Hindlimb muscle (tissue), 1 donor: ENCODE measurements around the gene HCK. TPM values are rescaled to one million over a fixed set of nuclear protein-coding genes. Genes with fewer than 3 reads are reported as not detected.

Source experiments
- DNase-seq: peaks from one replicate; pipeline ENCODE4 v3.0.0-alpha.2; 2013
- polyA plus RNA-seq: library from polyadenylated mRNA; unstranded; fragments of 120-200 nt; gene quantifications from one replicate; pipeline ENCODE4 v1.2.1, GENCODE V29; 2013; ENCODE audit not compliant: insufficient read length

HCK gene
- polyA plus RNA-seq, result 5.0 TPM

DNA sequence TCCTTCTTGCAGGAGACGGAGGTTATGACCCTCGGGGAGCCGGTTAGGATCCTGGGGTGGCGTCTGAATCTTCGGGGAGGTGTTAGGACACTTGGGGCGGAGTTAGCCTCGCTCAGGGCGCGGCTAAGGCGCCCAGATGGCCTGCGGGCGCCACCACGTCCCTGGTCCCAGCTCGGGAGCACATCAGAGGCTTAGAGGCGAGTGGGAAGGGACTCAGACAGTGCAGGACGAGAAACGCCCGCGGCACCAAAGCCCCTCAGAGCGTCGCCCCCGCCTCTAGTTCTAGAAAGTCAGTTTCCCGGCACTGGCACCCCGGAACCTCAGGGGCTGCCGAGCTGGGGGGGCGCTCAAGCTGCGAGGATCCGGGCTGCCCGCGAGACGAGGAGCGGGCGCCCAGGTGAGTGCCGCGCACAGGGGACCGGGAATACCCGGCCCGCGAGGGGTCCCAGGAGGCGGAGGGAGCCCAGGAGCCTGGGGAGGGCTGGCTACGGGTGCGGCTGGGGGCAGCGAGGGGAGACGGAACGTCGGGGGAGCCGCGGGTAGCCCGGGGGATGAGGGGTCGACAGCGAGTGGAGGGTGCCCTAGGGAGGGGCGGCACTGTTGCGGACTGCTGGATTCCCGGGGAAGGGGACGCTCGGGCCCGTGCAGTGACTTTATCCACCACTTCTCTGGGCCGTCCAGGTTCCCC lies at the start of gene HCK:
Gene HCK, plus strand, starts transcription at position 153 of the 688 bp plus-strand sequence.
- no peak for DNase-seq

DNA sequence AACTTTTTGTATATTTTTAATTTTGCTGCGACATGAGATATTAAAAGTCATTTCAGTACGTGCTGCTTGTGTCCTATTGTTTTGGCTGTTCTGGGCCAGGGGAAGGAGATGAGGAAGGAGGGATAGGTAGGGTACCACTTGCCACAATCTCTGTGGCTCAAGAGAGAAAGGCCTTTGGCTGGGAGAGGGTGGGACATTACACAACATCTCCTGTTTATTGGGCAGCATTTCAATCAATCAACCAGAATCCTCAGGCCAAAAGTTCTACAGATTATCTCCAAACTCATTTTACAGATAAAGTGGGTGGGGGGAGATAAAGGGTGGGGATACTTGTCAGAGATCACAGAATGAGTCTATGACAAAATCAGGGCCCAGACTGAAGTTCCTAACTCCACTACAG lies 48.7 kb upstream of the HCK start:
- DNase-seq, result no peak

GRCh38 chr20:32004963-32005362 lies 47.1 kb upstream of the HCK start:
- DNase-seq, result no peak

- DNase-seq, result no peak
Measured at GRCh38 chr20:32006053-32006452, 46.0 kb upstream of the HCK start.

DNA sequence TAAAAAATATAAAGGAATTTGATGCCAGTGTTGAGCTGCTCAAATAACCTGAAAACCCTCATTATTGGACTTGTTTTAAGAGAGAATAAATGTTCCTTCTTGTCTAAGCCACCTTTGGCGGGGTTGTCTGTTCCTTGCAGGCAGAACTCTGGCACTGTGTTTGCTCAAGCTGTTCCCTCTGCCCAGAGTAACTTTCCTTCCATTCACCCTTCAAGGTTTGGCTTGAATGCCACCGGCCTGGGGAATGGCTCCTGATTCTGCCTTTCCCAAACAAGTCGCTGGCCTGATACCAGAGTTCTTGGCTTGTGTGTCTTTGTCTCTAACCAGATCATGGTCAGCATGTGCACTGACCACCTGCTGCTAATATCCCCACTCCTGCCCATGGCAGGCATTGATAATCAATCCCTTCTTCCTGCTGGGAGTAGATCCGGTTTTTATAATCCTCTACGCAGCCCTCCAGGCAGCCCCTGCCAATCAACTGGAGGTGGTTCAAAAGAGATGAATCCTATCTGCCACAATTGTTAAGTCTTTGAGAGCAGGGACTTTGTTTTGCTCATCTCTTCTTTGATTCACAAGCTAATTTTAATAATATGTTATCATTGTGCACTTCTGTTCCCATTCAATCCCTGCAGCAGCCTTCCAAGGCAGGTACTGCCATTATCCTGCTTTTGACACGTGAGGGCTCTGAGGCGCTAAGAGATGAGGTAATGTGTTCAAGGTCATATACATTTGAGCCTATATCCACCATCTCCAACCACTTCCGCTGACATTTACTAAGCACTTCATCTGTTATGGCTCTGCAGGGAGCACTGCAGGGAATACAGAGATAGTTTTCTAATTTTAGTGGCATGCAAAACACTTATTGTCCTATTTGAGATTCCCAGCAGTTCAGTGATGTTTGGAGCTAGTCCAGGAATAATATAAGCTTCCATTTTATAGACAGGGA lies 44.9 kb upstream of the HCK start:
- no peak for DNase-seq

DNA sequence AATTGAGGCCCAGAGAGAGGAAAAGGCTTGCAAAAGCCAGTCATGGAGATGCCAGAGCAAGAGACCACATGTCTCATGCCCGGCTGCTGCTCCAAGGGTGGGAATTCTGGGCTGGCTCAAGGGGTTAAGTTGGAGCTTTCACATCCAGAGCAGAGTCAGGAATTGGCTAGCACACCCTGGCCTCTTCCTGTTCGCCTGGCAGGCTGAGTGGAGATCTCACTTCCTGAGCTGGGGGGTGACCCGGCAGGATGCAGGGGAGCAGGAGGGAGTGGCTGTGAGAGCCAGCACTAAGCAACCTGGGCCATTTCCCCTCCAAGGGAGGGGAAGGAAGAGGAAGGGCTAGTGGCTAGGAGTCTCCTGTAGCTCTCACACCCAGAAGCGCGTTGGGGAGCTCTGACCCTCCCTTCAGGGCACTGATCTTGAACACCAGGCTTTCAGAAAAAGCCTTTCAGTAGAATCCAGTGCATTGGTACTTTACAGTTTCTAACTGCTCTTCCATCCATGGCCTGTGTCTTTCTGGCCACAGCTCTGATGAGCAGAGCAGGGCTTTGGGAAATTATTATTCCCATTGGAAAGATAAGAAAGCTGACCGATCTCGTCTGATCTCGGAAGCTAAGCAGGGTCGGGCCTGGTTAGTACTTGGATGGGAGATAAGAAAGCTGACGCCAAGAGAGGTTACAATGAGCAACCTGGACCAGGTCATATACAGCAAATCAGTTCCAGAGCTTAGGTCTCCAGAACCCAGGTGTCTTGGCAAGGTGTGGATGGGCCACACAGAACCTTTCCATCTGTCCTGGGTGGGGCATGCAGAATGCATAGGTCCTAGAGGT lies 44.0 kb upstream of the HCK start:
- no peak for DNase-seq

GRCh38 chr20:32009564-32009963 lies 42.5 kb upstream of the HCK start:
- DNase-seq, result no peak

DNA sequence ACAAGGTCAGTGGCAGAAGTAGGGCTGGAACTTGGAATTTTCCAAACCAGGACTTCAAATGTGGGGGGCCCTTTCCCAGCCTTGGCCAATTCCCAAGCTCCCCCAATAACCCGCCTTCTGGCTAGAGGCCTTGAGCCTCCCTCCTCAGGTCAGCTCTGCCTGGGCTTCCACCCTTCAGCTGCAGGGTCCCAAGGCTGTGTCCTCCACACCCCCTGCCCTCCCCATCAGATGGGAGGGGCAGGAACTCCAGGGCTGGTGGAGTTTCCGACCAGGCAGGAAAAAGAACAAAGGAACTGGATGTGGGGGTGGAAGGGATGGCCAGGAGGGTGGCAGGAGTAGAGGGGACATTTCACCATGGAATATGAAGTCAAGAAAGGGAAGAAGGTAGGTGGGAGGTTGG lies 41.9 kb upstream of the HCK start, which contains the start of gene CCM2L:
Gene CCM2L, plus strand, starts transcription at position 338 of the 400 bp plus-strand sequence. Its CDS starts 17 bp downstream, at position 355.
- no peak for DNase-seq

DNA sequence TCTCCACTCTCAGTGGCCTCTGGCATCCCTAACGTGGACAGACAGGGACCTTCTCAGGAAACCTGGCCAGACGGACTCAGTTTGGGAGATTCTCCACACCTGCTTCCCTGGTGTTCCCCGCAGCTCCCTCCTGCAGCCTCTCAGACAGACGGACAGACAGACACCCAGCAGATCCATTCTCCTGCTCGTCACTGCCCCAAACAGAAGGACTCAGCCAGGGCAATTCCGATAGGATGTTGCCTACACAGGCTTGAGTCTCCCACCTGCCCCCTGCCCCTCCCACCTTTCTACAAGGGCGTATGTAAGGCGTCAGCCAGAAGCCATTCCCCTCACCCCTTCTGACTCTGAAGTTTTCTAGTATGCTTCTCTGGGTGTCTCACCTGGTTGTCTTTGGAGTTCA lies 41.4 kb upstream of the HCK start:
- DNase-seq, result no peak

GRCh38 chr20:32012159-32012688 lies 39.8 kb upstream of the HCK start:
- no peak for DNase-seq

GRCh38 chr20:32013326-32013725 lies 38.7 kb upstream of the HCK start:
- DNase-seq, result no peak

DNA sequence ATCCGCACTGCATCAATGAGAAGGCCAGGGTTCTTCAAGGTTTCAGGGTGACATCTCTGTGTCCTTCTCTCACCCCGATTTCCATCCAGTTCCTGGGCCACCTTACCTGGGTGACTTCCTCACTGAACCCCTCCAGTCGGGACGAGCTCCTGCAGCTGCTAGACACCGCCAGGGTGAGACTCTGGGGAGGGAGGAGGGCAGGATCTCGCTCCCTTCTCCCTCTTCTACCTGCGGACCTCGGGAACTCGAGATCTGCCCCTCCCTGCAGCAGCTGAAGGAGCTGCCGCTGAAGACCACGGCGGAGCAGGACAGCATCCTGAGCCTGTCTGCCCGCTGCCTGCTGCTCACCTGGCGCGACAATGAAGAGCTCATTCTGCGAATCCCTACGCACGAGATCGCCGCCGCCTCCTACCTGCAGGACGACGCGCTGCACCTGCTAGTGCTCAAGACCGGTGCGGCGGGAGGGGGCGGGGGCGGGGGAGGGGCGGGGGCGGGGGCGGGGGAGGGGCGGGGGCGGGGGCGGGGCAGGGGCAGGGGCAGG lies 34.3 kb upstream of the HCK start:
- DNase-seq, result no peak

DNA sequence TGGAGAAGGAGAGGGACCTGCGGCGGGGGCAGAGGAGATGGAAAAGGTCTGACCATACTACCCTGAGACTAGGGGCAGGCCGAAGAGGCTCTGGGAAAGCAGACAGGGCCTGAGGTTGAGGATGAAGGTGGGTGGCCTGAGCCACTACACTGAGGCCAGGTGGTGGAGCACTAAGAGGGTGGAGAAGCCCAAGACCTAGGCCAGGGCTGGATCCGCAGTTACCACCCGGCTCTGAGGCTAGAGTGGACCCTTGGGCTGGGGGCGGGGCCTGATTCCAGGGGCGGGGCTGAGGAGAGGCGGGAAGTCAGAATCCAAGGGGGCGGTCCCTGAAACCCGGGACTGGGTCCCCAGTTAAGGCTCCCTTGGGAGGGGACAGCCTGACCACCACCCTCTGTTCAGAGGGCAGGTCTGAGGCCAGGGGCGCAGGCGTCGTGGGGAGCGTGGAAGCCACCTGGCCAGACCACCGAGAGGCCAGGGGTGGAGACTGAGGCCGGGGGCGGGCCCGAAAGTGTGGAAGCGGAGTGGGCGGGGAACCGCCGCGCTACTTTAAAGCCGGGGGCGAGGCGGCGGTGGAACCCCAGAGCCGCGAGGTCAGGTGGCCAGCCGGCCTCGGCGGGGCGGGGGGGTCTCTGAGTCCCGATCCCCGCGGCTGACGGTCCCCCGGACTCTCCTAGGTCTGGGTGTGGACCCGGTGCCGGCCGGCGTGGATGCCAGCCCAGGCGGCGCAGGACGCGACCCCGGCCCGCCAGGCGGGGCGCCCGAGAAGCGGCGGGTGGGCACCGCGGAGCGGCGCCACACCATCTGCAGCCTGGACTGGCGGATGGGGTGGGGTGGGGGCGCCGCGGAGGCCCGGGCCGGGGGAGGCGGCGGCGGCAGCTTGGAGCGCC lies 33.5 kb upstream of the HCK start:
- no peak for DNase-seq

DNA sequence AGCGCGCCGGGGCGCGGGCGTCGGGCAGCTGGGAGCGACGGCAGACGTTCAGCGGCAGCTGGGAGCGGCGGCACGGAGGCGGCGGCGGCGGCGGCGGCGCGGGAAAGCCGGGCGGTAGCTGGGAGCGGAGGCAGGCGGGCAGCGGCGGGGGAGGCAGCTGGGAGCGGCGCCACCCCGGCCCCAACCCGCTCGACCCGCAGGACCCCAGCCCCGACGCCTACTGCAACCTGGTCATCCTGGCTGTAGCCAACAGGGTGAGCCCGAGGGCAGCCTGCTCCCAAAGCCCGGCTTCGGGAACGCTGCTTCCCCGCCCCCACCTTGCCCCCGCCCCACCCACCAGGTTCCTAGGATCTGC lies 32.9 kb upstream of the HCK start:
- no peak for DNase-seq

DNA sequence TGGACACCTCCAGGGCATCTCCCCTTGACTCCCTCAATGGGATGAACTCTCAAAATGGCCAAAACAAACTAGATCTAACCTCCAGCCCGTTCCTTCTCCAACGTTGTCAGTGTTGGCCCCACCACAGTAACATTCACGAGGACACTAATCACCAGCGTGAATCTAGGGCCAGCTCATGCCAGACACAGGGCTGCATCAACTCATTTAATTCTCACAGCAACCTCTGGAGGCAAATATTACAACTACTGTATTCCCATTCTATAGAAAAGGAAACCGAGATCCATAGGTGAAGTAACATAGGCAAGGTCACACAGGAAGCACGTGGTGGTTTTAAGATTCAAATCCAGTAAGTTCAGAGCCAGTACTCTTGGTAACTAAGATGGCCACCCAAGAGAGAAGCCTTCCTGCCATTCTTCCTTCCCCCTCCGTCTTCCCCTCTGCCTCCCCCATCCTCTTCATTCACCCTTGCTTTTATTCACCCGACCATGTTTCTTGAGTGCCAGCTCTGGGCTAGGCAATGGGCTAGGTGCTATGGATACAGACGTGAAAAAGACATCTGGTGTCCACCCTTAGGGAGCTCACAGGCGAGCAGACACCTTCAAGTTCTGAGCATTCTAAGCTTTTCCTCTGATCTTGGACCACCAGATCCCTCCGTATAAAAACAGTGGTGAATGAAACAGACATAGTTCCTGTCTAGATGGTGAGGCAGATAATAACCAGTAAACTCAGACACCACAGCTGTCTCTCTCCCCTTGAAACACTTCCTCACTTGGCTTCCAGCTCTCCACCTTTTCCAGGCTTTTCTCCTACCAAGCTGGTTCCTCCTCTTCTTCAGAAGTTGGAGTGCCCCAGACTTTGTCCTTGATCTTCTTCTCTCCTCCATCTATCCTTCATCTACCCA lies 32.2 kb upstream of the HCK start:
- DNase-seq, result no peak

DNA sequence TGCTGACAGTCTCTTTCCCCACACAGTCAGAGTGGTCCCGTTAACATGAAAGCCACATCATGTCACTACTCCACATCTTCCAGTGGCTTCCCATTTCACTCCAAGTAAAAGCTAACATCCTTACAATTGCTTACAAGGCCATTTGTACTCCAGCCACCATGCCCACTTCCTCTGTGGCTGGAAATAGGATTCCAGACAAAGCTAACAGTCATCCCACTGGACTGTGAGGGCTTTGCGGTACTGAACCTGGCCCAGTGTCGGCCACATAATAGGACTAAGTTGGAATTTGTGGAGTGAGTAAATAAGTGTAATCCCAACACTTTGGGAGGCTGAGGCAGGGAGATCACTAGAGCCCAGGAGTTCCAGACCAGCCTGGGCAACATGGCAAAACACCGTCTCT lies 31.0 kb upstream of the HCK start:
- DNase-seq, result no peak

DNA sequence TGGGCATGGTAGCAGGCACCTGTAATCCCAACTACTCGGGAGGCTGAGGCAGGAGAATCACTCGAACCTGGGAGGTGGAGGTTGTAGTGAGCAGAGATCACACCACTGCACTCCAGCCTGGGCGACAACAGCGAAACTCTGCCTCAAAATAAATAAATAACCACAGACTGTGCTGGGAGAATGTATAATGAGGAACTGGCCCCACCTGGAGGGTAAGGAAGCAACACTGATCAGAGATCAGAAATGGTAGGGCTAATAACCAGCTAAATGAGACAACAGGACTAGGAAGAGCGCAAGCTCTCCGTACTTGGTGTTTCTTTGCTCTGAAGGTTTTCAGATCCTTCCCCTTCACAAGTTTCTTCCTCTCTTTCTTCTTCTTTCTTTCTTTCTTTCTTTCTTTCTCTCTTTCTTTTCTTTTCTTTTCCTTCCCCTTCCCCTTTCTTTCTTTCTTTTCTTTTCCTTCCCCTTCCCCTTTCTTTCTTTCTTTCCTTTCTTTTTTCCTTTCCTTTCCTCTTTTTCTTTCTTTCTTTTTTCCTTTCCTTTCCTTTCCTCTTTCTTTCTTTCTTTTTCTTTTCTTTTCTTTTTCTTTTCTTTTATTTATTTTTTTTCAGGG lies 27.3 kb upstream of the HCK start:
- no peak for DNase-seq

DNA sequence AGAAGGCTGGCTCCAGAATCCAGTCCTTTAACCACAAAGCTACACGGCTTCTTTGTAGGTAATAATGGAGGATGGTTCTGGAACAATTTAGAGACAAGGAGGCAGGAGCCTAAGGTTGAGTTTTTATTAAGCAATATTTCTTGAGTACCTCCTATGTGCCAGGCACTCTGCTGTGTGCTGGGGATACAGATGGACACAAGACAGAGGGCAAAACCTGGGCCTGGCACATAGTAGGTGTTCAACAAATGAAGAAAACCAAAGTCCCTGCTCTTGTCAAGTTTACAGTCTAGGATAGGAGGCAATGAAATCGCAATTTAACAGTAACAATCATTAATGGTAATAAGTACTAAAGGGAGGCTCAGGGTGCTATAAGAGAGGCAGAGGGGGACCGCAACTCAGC lies 24.4 kb upstream of the HCK start:
- no peak for DNase-seq

GRCh38 chr20:32028647-32029372 lies 23.2 kb upstream of the HCK start:
- no peak for DNase-seq
